Measurements from ENCODE around the gene TEDC2. TPM values are rescaled to one million over a fixed set of nuclear protein-coding genes. Genes with fewer than 3 reads are reported as not detected.

The TEDC2 gene
- polyA plus RNA-seq, 2 of the 4 experiments (the other 2 are of a cell fraction) = 9.5 to 22.6 TPM

GRCh38 chr16:2456551-2457153 lies 3.3 kb upstream of the TEDC2 start:
- POLR2A ChIA-PET = interaction anchor here (0.5 kb wide), 1 partner anchor 653 kb away, joined by 3 read pairs; no protein-coding TSS in a partner anchor

GRCh38 chr16:2457267-2457666 lies 2.6 kb upstream of the TEDC2 start:
- ATAC-seq (no peak), FAIRE-seq (no peak), DNase-seq (ENCODE audit: low read depth in 1 of 2, low spot score in 1 of 2) (no peak)
- Histone ChIP-seq H3K4me1 (peaks cover 11% of the 10 kb centered on the region; the same call in 1 of the 3 replicates), H3K4me3 (no peak overlapping the region), H3K4me2 (no peak overlapping the region), H3K9me3 (no peaks in the 10 kb centered on the region), H3K27ac (no peak overlapping the region)
- WGBS (ENCODE audit: missing lambda C conversion rate) = 91% methylated on average over 13 of the region's 13 CpGs
- CTCF ChIA-PET = interaction anchor here (0.9 to 8.5 kb wide), 3 partner anchors 10 to 117 kb away, joined by 3 to 40 read pairs (median 6); partner anchors contain the start of gene ABCA3
- POLR2A ChIA-PET = interaction anchor here (0.5 kb wide), 1 partner anchor 654 kb away, joined by 3 read pairs; no protein-coding TSS in a partner anchor
- TF ChIP-seq NR3C1 (IDR thresholded peaks at IDR 0.05) = no peak
- TF ChIP-seq KDM5A (IDR thresholded peaks at IDR 0.05) = no peak
- no peak for TF ChIP-seq BCL3 (IDR thresholded peaks at IDR 0.05)
- TF ChIP-seq POLR2AphosphoS2 (conservative IDR thresholded peaks at IDR 0.05; ENCODE audit: low read length) = no peak
- no peak for TF ChIP-seq HEYL (CRISPR knock-in tag; IDR thresholded peaks at IDR 0.05)
- no peak for TF ChIP-seq ELK1 (IDR thresholded peaks at IDR 0.05; ENCODE audit: low read depth, low read length)
- TF ChIP-seq CHD2 (IDR thresholded peaks at IDR 0.05; ENCODE audit: low read length, partially characterized antibody) = no peak
- no peak for TF ChIP-seq POLR2A (IDR thresholded peaks at IDR 0.05; ENCODE audit: low read length)
- TF ChIP-seq PHF8 (IDR thresholded peaks at IDR 0.05; ENCODE audit: borderline replicate concordance, low read depth) = no peak
- TF ChIP-seq CTCF (IDR thresholded peaks at IDR 0.05) = no peak
- no peak for TF ChIP-seq CEBPB (IDR thresholded peaks at IDR 0.05)
- TF ChIP-seq HOXA7 (CRISPR knock-in tag; IDR thresholded peaks at IDR 0.05) = no peak
- no peak for TF ChIP-seq JUNB (IDR thresholded peaks at IDR 0.05)
- no peak for TF ChIP-seq ATOH8 (CRISPR knock-in tag; IDR thresholded peaks at IDR 0.05; ENCODE audit: low read depth)
- no peak for TF ChIP-seq USF2 (IDR thresholded peaks at IDR 0.05)

More at GRCh38 chr16:2456551-2457153, 3.3 kb upstream of the TEDC2 start:
- H3K4me1 ChIP-seq = peaks cover 11% of the 10 kb centered on the region; the same call in 1 of the 3 replicates
- no peak overlapping the region for H3K4me3 ChIP-seq
- no peak overlapping the region for H3K27ac ChIP-seq
- TF ChIP-seq RNF2 (IDR thresholded peaks at IDR 0.05; ENCODE audit: borderline replicate concordance, low read depth) = no peak
- no peak for TF ChIP-seq NFE2L2 (conservative IDR thresholded peaks at IDR 0.05; ENCODE audit: low read length)
- no peak for TF ChIP-seq FOSL2 (IDR thresholded peaks at IDR 0.05)
- TF ChIP-seq FOSL2 (CRISPR knock-in tag; IDR thresholded peaks at IDR 0.05) = no peak
- no peak for TF ChIP-seq REST (IDR thresholded peaks at IDR 0.05)
- no peak for TF ChIP-seq TP53 (CRISPR knock-in tag; IDR thresholded peaks at IDR 0.05)
- TF ChIP-seq ATOH8 (CRISPR knock-in tag; IDR thresholded peaks at IDR 0.05; ENCODE audit: low read depth) = no peak
- no peak for TF ChIP-seq CBX2 (IDR thresholded peaks at IDR 0.05; ENCODE audit: borderline replicate concordance, low read depth)
- no peak for TF ChIP-seq EHMT2 (IDR thresholded peaks at IDR 0.05; ENCODE audit: low read depth)
- no peak for TF ChIP-seq CHD2 (IDR thresholded peaks at IDR 0.05; ENCODE audit: low read length, partially characterized antibody)
- TF ChIP-seq EHF (CRISPR knock-in tag; IDR thresholded peaks at IDR 0.05) = no peak
- FAIRE-seq (no peak), DNase-seq (ENCODE audit: low read depth in 1 of 2, low spot score in 1 of 2) (no peak), ATAC-seq (no peak)
- H3K9me3 ChIP-seq = no peaks in the 10 kb centered on the region
- CTCF ChIA-PET = interaction anchor here (0.9 to 8.5 kb wide), 3 partner anchors 10 to 44 kb away, joined by 3 to 40 read pairs (median 6); no protein-coding TSS in a partner anchor
- WGBS (ENCODE audit: missing lambda C conversion rate) = 96% methylated on average over 16 of the region's 21 CpGs
- no peak overlapping the region for H3K4me2 ChIP-seq
